GM23338 (cell line): ENCODE results near the gene TSC22D3. TPM values are rescaled to one million over a fixed set of nuclear protein-coding genes. Genes with fewer than 3 reads are reported as not detected.

Experiments
- ATAC-seq: fragments of 200-7000 bp; cut with Tn5 transposase; 3 replicates; pipeline ENCODE4 v1.9.1; 2020
- DNase-seq: peaks from one replicate; pipeline ENCODE4 v3.0.0-alpha.2; 2015; ENCODE audit warnings: low spot score
- H2AFZ ChIP-seq: fragments of 200-600 bp; sonication (generic); 2 replicates; pipeline ENCODE4 v1.8.0; 2016; ENCODE audit warnings: antibody characterized with exemption, mild to moderate bottlenecking, moderate library complexity
- H3F3A ChIP-seq: fragments of 200-600 bp; sonication (generic); replicated peaks from 2 replicates; pipeline ENCODE4 v1.8.0; 2017; ENCODE audit warnings: antibody characterized with exemption, mixed run types, low read depth
- H3K27ac ChIP-seq: fragments of 200-600 bp; sonication (generic); 2 replicates; pipeline ENCODE4 v1.6.1; 2016; ENCODE audit warnings: low read depth
- H3K27me3 ChIP-seq: fragments of 200-600 bp; sonication (generic); 2 replicates; pipeline ENCODE4 v1.8.0; 2016; ENCODE audit warnings: mild to moderate bottlenecking, mixed run types, moderate library complexity; ENCODE audit not compliant: insufficient read depth
- H3K36me3 ChIP-seq: fragments of 200-600 bp; sonication (generic); 2 replicates; pipeline ENCODE4 v1.8.0; 2016; ENCODE audit warnings: mild to moderate bottlenecking; ENCODE audit not compliant: insufficient read depth
- H3K4me1 ChIP-seq: fragments of 200-600 bp; sonication (generic); 2 replicates; pipeline ENCODE4 v1.8.0; 2016; ENCODE audit warnings: mild to moderate bottlenecking, moderate library complexity; ENCODE audit not compliant: insufficient read depth
- H3K4me2 ChIP-seq: fragments of 200-600 bp; sonication (generic); 2 replicates; pipeline ENCODE4 v1.7.1; 2017; ENCODE audit warnings: mixed run types
- H3K4me3 ChIP-seq: fragments of 200-600 bp; sonication (generic); 2 replicates; pipeline ENCODE4 v1.6.1; 2016; ENCODE audit warnings: mixed run types
- H3K79me2 ChIP-seq: fragments of 200-600 bp; sonication (generic); replicated peaks from 2 replicates; pipeline ENCODE4 v1.8.0; 2017; ENCODE audit warnings: mild to moderate bottlenecking; ENCODE audit not compliant: insufficient read depth
- H3K9me2 ChIP-seq: fragments of 200-600 bp; sonication (generic); 2 replicates; pipeline ENCODE4 v1.8.0; 2017; ENCODE audit not compliant: insufficient read depth
- H4K20me1 ChIP-seq: fragments of 200-600 bp; sonication (generic); replicated peaks from 2 replicates; pipeline ENCODE4 v1.8.0; 2017; ENCODE audit warnings: mild to moderate bottlenecking; ENCODE audit not compliant: insufficient read depth
- H3K27ac Mint-ChIP-seq: 2 replicates; pipeline ENCODE4 v1.8.0; 2020; ENCODE audit warnings: inconsistent platforms, mild to moderate bottlenecking, moderate library complexity, mixed read lengths
- H3K27me3 Mint-ChIP-seq: 3 replicates; pipeline ENCODE4 v1.8.0; 2022; ENCODE audit warnings: low read depth, mild to moderate bottlenecking, moderate library complexity, mixed read lengths, inconsistent platforms; ENCODE audit not compliant: insufficient read depth, poor library complexity
- H3K36me3 Mint-ChIP-seq: 3 replicates; pipeline ENCODE4 v1.8.0; 2021; ENCODE audit warnings: low read depth, mild to moderate bottlenecking, inconsistent platforms, moderate library complexity, mixed read lengths
- H3K4me1 Mint-ChIP-seq: 3 replicates; pipeline ENCODE4 v1.8.0; 2020; ENCODE audit warnings: mild to moderate bottlenecking, inconsistent platforms, mixed read lengths
- H3K4me3 Mint-ChIP-seq: 3 replicates; pipeline ENCODE4 v1.8.0; 2021; ENCODE audit warnings: moderate library complexity, mild to moderate bottlenecking, inconsistent platforms, mixed read lengths
- H3K9me3 Mint-ChIP-seq: 3 replicates; pipeline ENCODE4 v1.8.0; 2020; ENCODE audit warnings: moderate library complexity, mild to moderate bottlenecking, inconsistent platforms, mixed read lengths
- CREB1 ChIP-seq: fragments of 250-450 bp; sonication (Bioruptor Pico); IDR thresholded peaks from 2 replicates; pipeline ENCODE4 v1.5.0; 2020; ENCODE audit warnings: low read depth, mild to moderate bottlenecking, moderate library complexity
- CTCF ChIP-seq, 2 experiments: fragments of 200-600 bp in 1 of 2; sonication (generic) in 1 of 2; conservative IDR thresholded peaks; 2 replicates each; pipeline versions ENCODE4 v1.5.1 to v1.6.1; 2016 to 2017; ENCODE audit warnings: antibody characterized with exemption in 2 of 2, low read depth in 2 of 2, mild to moderate bottlenecking in 2 of 2, moderate library complexity in 1 of 2
- ETS1 ChIP-seq: IDR thresholded peaks from 2 replicates; pipeline ENCODE4 v1.6.1; 2016; ENCODE audit warnings: antibody characterized with exemption
- EZH2 ChIP-seq: fragments of 200-600 bp; sonication (generic); IDR thresholded peaks from one replicate; pipeline ENCODE4 v1.8.0; 2017; ENCODE audit warnings: antibody characterized with exemption, mild to moderate bottlenecking, low read depth; ENCODE audit not compliant: unreplicated experiment
- EZH2phosphoT487 ChIP-seq: fragments of 200-600 bp; sonication (generic); IDR thresholded peaks from one replicate; pipeline ENCODE4 v1.8.1; 2018; ENCODE audit warnings: antibody characterized with exemption; ENCODE audit not compliant: unreplicated experiment
- JUNB ChIP-seq: IDR thresholded peaks from one replicate; pipeline ENCODE4 v1.6.1; 2016; ENCODE audit warnings: antibody characterized with exemption; ENCODE audit not compliant: unreplicated experiment
- NANOG ChIP-seq: IDR thresholded peaks from 2 replicates; pipeline ENCODE4 v1.6.1; 2016; ENCODE audit warnings: antibody characterized with exemption, borderline replicate concordance
- POLR2AphosphoS5 ChIP-seq: IDR thresholded peaks from 2 replicates; pipeline ENCODE4 v1.6.1; 2016; ENCODE audit warnings: antibody characterized with exemption, low read depth
- STAT1 ChIP-seq: IDR thresholded peaks from one replicate; pipeline ENCODE4 v1.6.1; 2016; ENCODE audit warnings: antibody characterized with exemption; ENCODE audit not compliant: unreplicated experiment
- ZNF114 ChIP-seq: fragments of 250-450 bp; sonication (Bioruptor Pico); IDR thresholded peaks from 2 replicates; pipeline ENCODE4 v1.5.0; 2020; ENCODE audit warnings: mild to moderate bottlenecking, moderate library complexity
- ZNF331 ChIP-seq: fragments of 250-450 bp; sonication (Bioruptor Pico); IDR thresholded peaks from 2 replicates; pipeline ENCODE4 v1.5.0; 2020; ENCODE audit warnings: low read depth, mild to moderate bottlenecking, moderate library complexity
- polyA plus RNA-seq: library from polyadenylated mRNA; unstranded; fragments of >200 nt; fragmentation: Nextera tagmentation; extraction: Ambion mirVana; gene quantifications from 2 replicates; pipeline ENCODE4 v1.2.1, GENCODE V29; 2016
- total RNA-seq: library from RNA; depleted of rRNA; stranded (reverse); fragments of >200 nt; shearing (Covaris generic); gene quantifications from 2 replicates; pipeline ENCODE4 v1.2.3, GENCODE V29; 2014
- TF ChIP-seq, protein P1 (sequence below): fragments of 250-450 bp; sonication (Bioruptor Pico); IDR thresholded peaks from 2 replicates; pipeline ENCODE4 v1.5.0; 2020; ENCODE audit warnings: mild to moderate bottlenecking, moderate library complexity
- TF ChIP-seq, protein P2 (sequence below): IDR thresholded peaks from one replicate; pipeline ENCODE4 v1.6.1; 2018; ENCODE audit warnings: antibody characterized with exemption; ENCODE audit not compliant: unreplicated experiment

The TSC22D3 gene
- total and polyA plus RNA-seq, 2 experiments from 2014 or later, result 12.6 to 20.0 TPM

- TF ChIP-seq ZNF331 (CRISPR knock-in tag), result no peak
- no peak for TF ChIP-seq POLR2AphosphoS5
- no peak for TF ChIP-seq ETS1
- no peak for TF ChIP-seq ZNF114 (CRISPR knock-in tag)
- TF ChIP-seq, protein P1, sequence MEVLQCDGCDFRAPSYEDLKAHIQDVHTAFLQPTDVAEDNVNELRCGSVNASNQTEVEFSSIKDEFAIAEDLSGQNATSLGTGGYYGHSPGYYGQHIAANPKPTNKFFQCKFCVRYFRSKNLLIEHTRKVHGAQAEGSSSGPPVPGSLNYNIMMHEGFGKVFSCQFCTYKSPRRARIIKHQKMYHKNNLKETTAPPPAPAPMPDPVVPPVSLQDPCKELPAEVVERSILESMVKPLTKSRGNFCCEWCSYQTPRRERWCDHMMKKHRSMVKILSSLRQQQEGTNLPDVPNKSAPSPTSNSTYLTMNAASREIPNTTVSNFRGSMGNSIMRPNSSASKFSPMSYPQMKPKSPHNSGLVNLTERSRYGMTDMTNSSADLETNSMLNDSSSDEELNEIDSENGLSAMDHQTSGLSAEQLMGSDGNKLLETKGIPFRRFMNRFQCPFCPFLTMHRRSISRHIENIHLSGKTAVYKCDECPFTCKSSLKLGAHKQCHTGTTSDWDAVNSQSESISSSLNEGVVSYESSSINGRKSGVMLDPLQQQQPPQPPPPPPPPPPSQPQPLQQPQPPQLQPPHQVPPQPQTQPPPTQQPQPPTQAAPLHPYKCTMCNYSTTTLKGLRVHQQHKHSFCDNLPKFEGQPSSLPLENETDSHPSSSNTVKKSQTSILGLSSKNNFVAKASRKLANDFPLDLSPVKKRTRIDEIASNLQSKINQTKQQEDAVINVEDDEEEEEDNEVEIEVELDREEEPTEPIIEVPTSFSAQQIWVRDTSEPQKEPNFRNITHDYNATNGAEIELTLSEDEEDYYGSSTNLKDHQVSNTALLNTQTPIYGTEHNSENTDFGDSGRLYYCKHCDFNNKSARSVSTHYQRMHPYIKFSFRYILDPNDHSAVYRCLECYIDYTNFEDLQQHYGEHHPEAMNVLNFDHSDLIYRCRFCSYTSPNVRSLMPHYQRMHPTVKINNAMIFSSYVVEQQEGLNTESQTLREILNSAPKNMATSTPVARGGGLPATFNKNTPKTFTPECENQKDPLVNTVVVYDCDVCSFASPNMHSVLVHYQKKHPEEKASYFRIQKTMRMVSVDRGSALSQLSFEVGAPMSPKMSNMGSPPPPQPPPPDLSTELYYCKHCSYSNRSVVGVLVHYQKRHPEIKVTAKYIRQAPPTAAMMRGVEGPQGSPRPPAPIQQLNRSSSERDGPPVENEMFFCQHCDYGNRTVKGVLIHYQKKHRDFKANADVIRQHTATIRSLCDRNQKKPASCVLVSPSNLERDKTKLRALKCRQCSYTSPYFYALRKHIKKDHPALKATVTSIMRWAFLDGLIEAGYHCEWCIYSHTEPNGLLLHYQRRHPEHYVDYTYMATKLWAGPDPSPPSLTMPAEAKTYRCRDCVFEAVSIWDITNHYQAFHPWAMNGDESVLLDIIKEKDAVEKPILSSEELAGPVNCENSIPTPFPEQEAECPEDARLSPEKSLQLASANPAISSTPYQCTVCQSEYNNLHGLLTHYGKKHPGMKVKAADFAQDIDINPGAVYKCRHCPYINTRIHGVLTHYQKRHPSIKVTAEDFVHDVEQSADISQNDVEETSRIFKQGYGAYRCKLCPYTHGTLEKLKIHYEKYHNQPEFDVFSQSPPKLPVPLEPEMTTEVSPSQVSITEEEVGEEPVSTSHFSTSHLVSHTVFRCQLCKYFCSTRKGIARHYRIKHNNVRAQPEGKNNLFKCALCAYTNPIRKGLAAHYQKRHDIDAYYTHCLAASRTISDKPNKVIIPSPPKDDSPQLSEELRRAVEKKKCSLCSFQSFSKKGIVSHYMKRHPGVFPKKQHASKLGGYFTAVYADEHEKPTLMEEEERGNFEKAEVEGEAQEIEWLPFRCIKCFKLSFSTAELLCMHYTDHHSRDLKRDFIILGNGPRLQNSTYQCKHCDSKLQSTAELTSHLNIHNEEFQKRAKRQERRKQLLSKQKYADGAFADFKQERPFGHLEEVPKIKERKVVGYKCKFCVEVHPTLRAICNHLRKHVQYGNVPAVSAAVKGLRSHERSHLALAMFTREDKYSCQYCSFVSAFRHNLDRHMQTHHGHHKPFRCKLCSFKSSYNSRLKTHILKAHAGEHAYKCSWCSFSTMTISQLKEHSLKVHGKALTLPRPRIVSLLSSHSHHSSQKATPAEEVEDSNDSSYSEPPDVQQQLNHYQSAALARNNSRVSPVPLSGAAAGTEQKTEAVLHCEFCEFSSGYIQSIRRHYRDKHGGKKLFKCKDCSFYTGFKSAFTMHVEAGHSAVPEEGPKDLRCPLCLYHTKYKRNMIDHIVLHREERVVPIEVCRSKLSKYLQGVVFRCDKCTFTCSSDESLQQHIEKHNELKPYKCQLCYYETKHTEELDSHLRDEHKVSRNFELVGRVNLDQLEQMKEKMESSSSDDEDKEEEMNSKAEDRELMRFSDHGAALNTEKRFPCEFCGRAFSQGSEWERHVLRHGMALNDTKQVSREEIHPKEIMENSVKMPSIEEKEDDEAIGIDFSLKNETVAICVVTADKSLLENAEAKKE (CRISPR knock-in tag), result no peak
- no peak for TF ChIP-seq CTCF (conservative IDR thresholded peaks at IDR 0.05; ENCODE audit: low read depth in 2 of 2)
- TF ChIP-seq JUNB, result no peak
- TF ChIP-seq CREB1 (CRISPR knock-in tag), result no peak
- TF ChIP-seq EZH2, result no peak
- TF ChIP-seq EZH2phosphoT487, result no peak
- no peak for TF ChIP-seq STAT1
- TF ChIP-seq, protein P2, sequence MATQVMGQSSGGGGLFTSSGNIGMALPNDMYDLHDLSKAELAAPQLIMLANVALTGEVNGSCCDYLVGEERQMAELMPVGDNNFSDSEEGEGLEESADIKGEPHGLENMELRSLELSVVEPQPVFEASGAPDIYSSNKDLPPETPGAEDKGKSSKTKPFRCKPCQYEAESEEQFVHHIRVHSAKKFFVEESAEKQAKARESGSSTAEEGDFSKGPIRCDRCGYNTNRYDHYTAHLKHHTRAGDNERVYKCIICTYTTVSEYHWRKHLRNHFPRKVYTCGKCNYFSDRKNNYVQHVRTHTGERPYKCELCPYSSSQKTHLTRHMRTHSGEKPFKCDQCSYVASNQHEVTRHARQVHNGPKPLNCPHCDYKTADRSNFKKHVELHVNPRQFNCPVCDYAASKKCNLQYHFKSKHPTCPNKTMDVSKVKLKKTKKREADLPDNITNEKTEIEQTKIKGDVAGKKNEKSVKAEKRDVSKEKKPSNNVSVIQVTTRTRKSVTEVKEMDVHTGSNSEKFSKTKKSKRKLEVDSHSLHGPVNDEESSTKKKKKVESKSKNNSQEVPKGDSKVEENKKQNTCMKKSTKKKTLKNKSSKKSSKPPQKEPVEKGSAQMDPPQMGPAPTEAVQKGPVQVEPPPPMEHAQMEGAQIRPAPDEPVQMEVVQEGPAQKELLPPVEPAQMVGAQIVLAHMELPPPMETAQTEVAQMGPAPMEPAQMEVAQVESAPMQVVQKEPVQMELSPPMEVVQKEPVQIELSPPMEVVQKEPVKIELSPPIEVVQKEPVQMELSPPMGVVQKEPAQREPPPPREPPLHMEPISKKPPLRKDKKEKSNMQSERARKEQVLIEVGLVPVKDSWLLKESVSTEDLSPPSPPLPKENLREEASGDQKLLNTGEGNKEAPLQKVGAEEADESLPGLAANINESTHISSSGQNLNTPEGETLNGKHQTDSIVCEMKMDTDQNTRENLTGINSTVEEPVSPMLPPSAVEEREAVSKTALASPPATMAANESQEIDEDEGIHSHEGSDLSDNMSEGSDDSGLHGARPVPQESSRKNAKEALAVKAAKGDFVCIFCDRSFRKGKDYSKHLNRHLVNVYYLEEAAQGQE, result no peak
- no peak for TF ChIP-seq NANOG
- no peaks in the 10 kb centered on the region for H3F3A ChIP-seq
Observed at GRCh38 chrX:107748506-107748905, 27.1 kb downstream of the TSC22D3 start.

More at GRCh38 chrX:107748506-107748905, 27.1 kb downstream of the TSC22D3 start:
- H3K27ac Mint-ChIP-seq, result no peak overlapping the region
- H3K27me3 ChIP-seq, result no peaks in the 10 kb centered on the region
- peaks cover 25% of the 10 kb centered on the region for H3K4me1 Mint-ChIP-seq
- H4K20me1 ChIP-seq, result no peaks in the 10 kb centered on the region
- H3K27ac ChIP-seq, result no peak overlapping the region
- H3K79me2 ChIP-seq, result no peaks in the 10 kb centered on the region
- H3K4me3 ChIP-seq, result no peak overlapping the region
- no peak overlapping the region for H3K4me3 Mint-ChIP-seq
- no peaks in the 10 kb centered on the region for H3K9me3 Mint-ChIP-seq
- no peak overlapping the region for H3K4me2 ChIP-seq
- H3K4me1 ChIP-seq, result peaks cover 13% of the 10 kb centered on the region; the same call in 1 of the 2 replicates
- ATAC-seq (no peak), DNase-seq (no peak)
- H3K9me2 ChIP-seq, result no peaks in the 10 kb centered on the region
- no peaks in the 10 kb centered on the region for H3K36me3 ChIP-seq
- no peak overlapping the region for H2AFZ ChIP-seq
- peaks cover 8% of the 10 kb centered on the region for H3K27me3 Mint-ChIP-seq
- no peaks in the 10 kb centered on the region for H3K36me3 Mint-ChIP-seq
